H7 (cell line): ENCODE results near the gene TRABD. TPM values are rescaled to one million over a fixed set of nuclear protein-coding genes. Genes with fewer than 3 reads are reported as not detected.
A peak's percentile ranks its signal among the peaks of the same experiment; 100 is the strongest.
"Not testable (repeated sequence)": the region's sequence is repeated elsewhere in the genome, so short reads cannot be mapped to it uniquely, and the experiment has no call there.

ENCODE experiments used
- DNase-seq: peaks from one replicate; pipeline ENCODE4 v3.0.0; 2012
- H3K27me3 ChIP-seq: 2 replicates; pipeline ENCODE4 v1.6.0; 2011; ENCODE audit warnings: mild to moderate bottlenecking, low read length; ENCODE audit not compliant: control insufficient read depth, insufficient read depth
- H3K36me3 ChIP-seq: replicated peaks from 2 replicates; pipeline ENCODE4 v1.5.1; 2011; ENCODE audit warnings: low read length; ENCODE audit not compliant: control insufficient read depth, insufficient read depth
- H3K4me3 ChIP-seq: 2 replicates; pipeline ENCODE4 v1.5.1; 2011; ENCODE audit warnings: low read depth, mild to moderate bottlenecking, control low read depth, low read length, moderate library complexity; ENCODE audit not compliant: insufficient read depth
- total RNA-seq: library from RNA; depleted of rRNA; stranded (reverse); fragments of >200 nt; shearing (Covaris generic); gene quantifications from 2 replicates; pipeline ENCODE4 v1.2.3, GENCODE V29; 2014

The TRABD gene
- total RNA-seq, 1 experiment from 2014 or later = 84.6 TPM

DNA sequence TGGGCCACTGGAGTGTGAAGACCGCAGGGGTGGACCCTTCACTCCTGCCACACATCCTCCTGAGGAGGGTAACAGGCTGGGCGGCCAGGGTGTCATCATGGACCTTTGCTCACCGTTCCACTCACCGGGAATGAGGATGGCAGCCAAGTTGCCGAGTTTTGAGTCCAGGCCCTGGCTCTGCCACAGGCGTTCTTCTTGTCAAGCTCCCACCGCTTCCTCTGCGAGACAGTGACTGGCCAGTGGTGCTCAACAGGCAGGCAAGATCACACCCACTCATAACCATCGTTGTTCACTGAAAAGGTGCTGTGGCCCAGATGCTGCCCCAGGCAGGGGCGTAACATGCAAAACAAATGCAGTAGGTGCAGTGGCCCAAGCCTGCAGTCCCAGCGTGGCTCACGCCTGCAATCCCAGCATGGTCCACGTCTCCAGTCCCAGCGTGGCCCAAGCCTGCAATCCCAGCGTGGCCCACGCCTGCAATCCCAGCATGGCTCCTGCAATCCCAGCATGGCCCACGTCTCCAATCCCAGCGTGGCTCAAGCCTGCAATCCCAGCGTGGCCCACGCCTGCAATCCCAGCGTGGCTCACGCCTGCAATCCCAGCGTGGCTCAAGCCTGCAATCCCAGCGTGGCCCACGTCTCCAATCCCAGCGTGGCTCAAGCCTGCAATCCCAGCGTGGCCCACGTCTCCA lies 20.1 kb upstream of the TRABD start:
- DNase-seq = no peak
- H3K27me3 ChIP-seq = peaks cover 9% of the 10 kb centered on the region
- no peaks in the 10 kb centered on the region for H3K36me3 ChIP-seq
- no peak overlapping the region for H3K4me3 ChIP-seq

DNA sequence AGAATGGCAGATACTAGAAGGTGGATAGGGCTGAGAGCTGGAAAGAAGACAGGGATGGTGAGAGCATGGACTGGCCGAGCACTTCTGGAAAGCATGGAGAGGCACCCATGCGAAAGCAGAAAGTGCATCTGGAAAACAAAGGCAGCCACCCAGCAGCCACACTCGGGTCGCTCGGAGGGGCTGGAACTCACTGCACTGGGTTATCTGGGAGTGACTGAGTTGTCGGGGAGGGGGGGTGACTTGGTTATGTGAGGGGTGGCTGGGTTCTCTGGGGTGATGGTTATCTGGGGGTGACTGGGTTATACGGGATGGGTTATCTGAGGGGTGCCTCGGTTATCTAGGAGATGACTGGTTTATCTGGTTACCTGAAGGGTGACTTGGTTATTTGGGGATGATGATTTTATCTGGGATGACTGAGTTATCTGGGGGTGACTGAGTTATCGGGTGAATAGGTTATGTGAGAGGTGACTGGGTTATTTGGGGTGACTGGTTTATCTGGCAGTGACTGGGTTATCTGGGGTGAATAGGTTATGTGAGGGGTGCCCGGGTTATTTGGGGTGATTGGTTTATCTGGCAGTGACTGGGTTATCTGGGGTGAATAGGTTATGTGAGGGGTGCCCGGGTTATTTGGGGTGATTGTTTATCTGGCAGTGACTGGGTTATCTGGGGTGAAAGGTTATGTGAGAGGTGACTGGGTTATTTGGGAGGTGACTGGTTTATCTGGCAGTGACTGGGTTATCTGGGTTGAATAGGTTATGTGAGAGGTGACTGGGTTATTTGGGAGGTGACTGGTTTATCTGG lies 17.8 kb upstream of the TRABD start:
- H3K4me3 ChIP-seq = no peak overlapping the region
- no peak for DNase-seq
- peaks cover 19% of the 10 kb centered on the region for H3K27me3 ChIP-seq
- no peaks in the 10 kb centered on the region for H3K36me3 ChIP-seq

DNA sequence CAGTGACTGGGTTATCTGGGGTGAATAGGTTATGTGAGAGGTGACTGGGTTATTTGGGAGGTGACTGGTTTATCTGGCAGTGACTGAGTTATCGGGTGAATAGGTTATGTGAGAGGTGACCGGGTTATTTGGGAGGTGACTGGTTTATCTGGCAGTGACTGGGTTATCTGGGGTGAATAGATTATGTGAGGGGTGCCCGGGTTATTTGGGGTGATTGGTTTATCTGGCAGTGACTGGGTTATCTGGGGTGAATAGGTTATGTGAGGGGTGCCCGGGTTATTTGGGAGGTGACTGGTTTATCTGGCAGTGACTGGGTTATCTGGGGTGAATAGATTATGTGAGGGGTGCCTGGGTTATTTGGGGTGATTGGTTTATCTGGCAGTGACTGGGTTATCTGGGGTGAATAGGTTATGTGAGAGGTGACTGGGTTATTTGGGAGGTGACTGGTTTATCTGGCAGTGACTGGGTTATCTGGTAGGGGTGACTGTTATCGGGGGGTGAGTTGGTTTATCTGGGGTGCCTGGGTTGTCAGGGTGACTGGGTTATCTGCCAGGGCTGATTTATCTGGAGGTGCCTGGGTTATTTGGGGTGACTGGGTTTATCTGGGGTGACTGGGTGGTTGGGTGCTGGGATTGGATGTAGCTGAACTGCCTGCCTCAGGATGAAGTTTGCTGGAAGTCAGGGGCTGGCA lies 17.1 kb upstream of the TRABD start:
- not testable (repeated sequence) for H3K4me3 ChIP-seq

DNA sequence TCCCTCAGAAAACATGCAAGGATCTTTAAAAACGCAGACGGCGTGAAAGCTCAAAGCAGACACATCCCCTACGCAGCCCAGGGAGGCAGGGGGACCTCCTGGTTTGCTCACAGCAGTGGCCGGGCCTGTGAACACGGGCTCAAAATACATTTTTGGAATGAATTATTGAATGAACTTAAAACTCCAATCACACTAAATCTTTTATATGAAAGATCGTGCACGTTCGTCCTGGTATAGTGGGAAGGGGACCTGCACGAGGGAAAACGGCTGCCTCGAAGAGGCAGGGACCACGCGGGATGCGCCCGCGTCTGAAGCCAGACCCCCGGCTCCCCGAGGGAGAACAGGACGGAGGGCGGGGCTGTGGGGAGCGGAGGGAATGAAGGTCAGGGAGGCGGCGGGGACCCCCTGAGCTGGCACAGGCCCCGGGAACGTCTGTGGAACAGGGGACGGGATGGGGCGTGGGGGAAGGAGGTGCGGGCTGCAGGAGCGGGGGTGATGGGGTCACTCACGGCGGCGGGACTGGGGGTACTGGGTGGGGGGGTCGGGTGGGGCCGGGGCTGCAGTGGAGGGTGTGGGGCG lies 16.4 kb upstream of the TRABD start:
- Histone ChIP-seq H3K4me3 (peak overlapping the region; percentile 49), H3K27me3 (peaks cover 19% of the 10 kb centered on the region), H3K36me3 (no peaks in the 10 kb centered on the region)
- DNase-seq = peak; percentile 78

More for the DNA sequence above, 17.1 kb upstream of the TRABD start:
- H3K27me3 ChIP-seq = peaks cover 19% of the 10 kb centered on the region
- DNase-seq, H3K36me3 ChIP-seq: not testable (repeated sequence)

DNA sequence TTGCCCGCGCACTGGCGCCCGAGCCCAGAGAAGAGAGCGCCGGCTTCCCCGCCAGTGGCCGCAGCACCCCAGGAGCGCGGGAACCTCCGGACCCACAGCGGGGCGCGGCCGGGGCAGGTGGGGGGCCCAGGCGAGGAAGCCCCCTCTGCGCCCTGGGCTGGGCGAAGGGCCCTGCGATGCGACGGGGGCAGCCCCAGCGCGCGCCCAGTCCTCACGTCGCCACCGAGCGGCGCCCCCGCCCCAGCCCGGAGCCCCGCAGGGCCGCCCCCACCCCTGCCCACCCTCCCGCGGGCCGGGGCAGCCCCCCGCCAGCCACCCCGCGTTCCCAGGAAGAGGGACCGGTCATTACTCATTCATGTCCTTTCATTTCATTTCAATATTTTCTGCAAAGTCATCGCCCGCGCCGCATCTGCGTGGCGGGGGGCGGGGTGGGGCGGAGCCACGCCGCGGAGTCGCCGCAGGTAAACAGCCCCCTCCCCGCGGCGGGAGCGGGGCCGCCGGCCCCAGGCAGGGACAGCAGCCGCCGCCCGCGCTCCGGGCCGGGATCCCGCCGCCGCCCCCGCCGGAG lies 15.9 kb upstream of the TRABD start:
- Histone ChIP-seq H3K27me3 (peaks cover 19% of the 10 kb centered on the region), H3K4me3 (peak overlapping the region; percentile 49), H3K36me3 (no peaks in the 10 kb centered on the region)
- peak; percentile 93 for DNase-seq

DNA sequence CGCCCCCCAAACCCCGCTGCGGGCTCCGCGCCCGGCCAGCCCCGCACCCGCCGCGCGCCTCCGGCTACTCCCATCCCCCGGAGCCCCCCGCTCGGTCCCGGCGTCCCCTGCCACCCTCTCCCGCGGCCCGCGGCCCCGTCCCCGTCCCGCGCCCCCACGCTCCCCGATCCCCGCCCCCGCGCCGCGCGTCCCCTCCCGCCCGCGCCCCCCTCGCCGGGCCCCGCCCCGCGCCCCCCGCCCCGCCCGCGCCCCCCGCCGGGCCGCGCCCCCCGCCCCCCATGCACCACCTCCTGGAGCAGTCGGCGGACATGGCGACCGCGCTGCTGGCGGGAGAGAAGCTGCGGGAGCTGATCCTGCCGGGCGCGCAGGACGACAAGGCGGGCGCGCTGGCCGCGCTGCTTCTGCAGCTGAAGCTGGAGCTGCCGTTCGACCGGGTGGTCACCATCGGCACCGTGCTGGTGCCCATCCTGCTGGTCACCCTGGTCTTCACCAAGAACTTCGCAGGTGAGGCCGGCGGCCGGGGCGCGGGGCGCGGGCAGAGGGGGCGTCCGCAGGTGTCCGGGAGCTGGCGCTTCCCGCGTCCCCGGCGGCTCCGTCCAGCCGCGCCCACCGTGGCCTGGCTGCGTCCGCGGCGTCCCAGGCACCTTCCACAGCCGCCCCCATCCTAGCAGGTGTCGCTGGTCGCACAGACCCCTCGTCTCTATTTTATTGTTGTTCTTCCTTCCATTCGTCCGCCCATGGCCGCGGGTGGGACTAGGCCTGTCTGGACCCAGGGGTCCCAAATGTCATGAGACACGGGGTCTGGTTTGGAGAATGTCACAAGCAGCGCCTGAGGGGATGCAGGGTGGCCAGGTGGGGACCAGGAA lies 15.0 kb upstream of the TRABD start, which contains the start of gene PANX2:
Gene PANX2 (plus strand): TSS at position 279 of the 866 bp plus-strand sequence. CDS start 0 bp downstream, at position 279.
- Histone ChIP-seq H3K4me3 (peak within 1 kb of the TSS; percentile 65), H3K27me3 (peaks cover 19% of the 10 kb centered on the region), H3K36me3 (no peaks in the 10 kb centered on the region)
- peak; percentile 85 for DNase-seq

DNA sequence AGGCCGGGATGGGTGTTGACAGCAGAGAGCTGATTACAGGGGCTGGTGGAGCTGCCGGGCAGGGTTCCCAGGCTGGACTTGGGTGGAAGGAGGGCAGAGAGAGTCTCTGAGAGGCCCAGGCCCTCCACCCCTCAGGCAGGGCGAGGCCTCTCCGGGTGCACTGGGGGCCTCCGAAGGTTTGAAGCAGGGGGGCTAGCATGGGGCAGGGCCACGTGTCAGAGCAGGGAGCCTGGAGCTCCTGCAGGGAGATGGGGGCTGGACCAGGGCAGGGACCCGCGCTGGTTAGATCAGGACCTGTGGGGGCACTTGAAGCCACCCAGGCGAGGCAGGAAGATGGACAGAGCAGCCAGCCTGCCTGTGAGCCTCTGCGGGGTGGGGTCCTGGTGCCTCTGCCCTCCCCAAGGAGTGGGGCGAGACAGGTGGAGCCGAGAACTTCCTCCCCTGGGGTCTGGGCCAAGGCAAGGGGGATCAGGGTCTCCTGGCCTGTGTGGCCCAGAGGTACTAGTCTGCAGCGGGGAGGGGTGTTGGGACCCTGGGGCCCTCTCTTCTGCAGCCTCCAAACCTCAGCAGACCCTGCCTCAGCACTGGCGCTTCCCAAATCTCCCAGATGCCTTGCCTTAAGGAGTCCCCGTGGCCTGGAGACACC lies 14.3 kb upstream of the TRABD start:
- peak; percentile 73 for DNase-seq
- H3K4me3 ChIP-seq = peak overlapping the region; percentile 65
- peaks cover 19% of the 10 kb centered on the region for H3K27me3 ChIP-seq
- no peaks in the 10 kb centered on the region for H3K36me3 ChIP-seq

DNA sequence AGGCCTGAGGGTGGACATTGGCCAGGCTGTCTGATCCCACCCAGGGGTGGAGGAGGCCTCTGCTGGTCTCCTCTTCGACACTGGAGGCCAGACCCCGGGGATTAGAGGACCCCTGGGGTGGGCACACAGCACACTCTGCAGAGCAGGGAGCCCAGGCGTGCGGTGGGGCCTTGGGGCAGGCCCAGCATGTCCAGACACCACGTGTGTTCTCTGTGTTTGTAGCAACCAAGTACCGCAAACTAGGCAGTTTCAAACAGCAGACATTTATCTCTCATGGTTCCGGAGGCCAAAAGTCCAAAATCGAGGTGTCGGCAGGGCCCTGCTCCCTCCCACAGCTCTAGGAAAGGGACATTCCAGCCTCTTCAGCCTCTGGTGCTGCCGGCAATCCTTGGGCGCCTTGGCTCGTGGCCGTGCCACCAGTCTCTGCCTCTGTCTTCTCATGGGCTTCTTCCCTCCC lies 13.7 kb upstream of the TRABD start:
- no peak for DNase-seq
- peaks cover 19% of the 10 kb centered on the region for H3K27me3 ChIP-seq
- H3K4me3 ChIP-seq = no peak overlapping the region
- H3K36me3 ChIP-seq = no peaks in the 10 kb centered on the region

DNA sequence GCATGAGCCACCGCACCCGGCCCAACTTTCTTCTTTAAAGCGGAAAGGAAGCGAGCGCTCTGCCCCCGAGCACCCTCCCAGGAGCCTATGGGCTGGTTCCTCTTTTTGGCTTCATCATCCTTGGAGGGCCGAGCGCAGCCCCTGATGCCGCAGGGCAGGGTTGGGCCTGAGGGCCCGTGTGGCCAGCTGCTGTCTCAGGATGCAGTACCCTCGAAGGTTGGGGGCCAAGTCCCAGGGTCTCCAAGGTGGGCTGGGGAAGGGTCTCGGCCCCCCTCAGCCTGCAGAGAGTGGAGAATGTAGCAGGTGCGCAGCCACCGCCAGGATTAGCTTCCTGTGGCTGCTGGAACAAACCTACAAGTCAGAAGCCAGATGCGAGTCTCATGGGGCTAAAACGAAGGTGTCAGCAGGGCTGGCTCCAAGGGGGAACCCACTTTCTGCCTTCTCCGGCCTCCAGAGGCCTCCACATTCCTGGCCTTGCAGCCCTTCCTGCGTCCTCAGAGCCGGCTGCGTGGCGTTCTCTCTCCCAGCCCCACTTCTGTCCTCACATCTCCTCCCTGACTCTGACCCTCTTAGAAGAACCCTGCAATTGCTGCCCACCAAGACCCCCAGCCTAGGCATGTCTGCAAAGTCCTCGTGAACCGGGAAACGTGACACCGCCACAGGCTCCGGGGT lies 12.3 kb upstream of the TRABD start:
- no peak for DNase-seq
- H3K36me3 ChIP-seq = no peaks in the 10 kb centered on the region
- H3K27me3 ChIP-seq = peaks cover 19% of the 10 kb centered on the region
- no peak overlapping the region for H3K4me3 ChIP-seq

DNA sequence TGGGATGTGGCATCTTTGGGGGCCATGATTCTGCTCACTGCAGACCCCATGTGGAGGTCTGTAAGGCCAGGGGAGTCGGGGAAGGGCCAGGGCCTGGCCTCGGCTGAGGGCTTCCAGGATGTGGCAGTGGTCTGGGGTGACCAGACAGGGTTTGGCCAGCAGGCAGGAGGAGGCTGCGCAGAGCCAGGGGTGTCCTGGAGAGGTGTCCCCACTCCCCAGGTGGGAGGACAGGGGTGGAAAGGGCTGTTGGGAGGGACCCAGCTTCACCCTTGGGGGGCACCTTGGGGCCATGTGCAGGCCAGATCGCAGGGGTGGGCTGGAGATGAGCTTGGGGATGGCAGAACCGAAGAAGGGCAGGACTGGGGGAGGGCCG lies 11.7 kb upstream of the TRABD start:
- Histone ChIP-seq H3K27me3 (peaks cover 16% of the 10 kb centered on the region), H3K4me3 (no peak overlapping the region), H3K36me3 (no peaks in the 10 kb centered on the region)
- DNase-seq = no peak

DNA sequence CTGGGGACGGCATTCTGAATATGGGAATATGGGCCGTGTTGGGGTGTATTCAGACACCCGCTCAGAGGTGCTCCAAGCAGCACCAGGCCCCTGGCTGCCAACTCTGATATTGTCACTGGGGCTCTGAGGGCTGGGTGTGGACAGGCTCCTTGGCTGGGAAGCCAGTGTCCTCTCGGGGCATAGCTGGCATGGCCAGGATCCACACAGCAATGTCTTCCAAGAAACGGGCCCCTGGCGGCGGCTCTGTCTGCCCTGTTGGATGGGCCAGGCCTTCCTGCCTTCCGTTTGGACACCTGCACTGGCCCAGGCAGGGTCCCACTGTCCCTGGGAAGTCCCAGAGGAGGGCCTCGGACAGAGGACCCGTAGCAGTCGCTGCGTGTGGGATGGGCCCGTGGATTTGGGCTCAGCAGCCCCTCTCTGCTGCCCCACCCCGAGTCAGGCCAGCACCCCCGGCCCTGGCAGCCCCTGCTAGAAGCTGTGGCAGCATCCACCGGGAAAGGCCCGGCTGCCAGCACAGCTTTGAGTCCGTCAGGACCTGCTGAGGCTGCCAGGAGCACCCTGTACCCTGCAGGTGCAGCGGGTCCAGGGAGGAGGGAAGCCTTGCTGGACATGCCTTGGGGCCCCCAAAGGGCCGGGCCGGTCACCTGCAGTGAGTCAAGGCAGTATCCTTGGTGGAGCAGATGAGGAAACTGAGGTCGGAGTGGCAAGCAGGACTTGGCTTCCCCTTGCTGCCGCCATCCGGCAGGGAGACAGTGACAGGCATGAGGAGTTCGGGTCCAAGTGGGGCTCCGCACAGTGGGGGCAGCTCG lies 11.1 kb upstream of the TRABD start:
- no peak overlapping the region for H3K4me3 ChIP-seq
- DNase-seq = no peak
- peaks cover 11% of the 10 kb centered on the region for H3K27me3 ChIP-seq
- no peaks in the 10 kb centered on the region; the same call in 1 of the 2 replicates for H3K36me3 ChIP-seq

DNA sequence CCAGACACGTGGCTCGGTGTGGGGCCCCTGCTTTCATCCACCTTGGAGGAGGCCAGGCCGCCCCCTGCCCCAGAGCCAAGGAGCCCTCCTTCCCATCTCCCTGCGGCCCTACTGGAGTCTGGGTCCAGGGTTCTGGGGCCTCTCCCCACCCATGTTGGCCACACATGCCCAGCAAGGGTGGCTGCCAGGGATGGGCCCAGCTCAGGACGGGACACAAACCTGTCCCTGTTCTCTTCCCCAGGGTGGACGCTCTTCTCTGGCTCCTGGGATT lies 10.6 kb upstream of the TRABD start:
- peaks cover 9% of the 10 kb centered on the region for H3K27me3 ChIP-seq
- no peak for DNase-seq
- H3K36me3 ChIP-seq = no peaks in the 10 kb centered on the region; the same call in 1 of the 2 replicates
- H3K4me3 ChIP-seq = no peak overlapping the region
